SJCRH30 (cell line): ENCODE data around the gene TBC1D4. TPM values are rescaled to one million over a fixed set of nuclear protein-coding genes. Genes with fewer than 3 reads are reported as not detected.
A peak's percentile ranks its signal among the peaks of the same experiment; 100 is the strongest.
"Not testable (repeated sequence)": the region's sequence is repeated elsewhere in the genome, so short reads cannot be mapped to it uniquely, and the experiment has no call there.

Experiments used
- DNase-seq, 2 experiments: peaks; one replicate each; pipeline ENCODE4 v3.0.0-alpha.2; 2015 to 2020
- H3K27ac ChIP-seq: fragments of 250-450 bp; sonication (Bioruptor Pico); 2 replicates; pipeline ENCODE4 v1.5.1; 2020; ENCODE audit warnings: mild to moderate bottlenecking, moderate library complexity
- H3K27me3 ChIP-seq: fragments of 250-450 bp; sonication (Bioruptor Pico); 2 replicates; pipeline ENCODE4 v1.5.1; 2020; ENCODE audit warnings: mild to moderate bottlenecking, moderate library complexity
- H3K36me3 ChIP-seq: fragments of 250-450 bp; sonication (Bioruptor Pico); 2 replicates; pipeline ENCODE4 v1.5.1; 2020; ENCODE audit warnings: mild to moderate bottlenecking, moderate library complexity
- H3K4me1 ChIP-seq: fragments of 250-450 bp; sonication (Bioruptor Pico); 2 replicates; pipeline ENCODE4 v1.5.1; 2020; ENCODE audit warnings: mild to moderate bottlenecking, moderate library complexity
- H3K4me3 ChIP-seq: fragments of 250-450 bp; sonication (Bioruptor Pico); 2 replicates; pipeline ENCODE4 v1.5.1; 2020; ENCODE audit warnings: mild to moderate bottlenecking, moderate library complexity
- H3K9me3 ChIP-seq: fragments of 250-450 bp; sonication (Bioruptor Pico); replicated peaks from 2 replicates; pipeline ENCODE4 v1.5.1; 2020; ENCODE audit warnings: mild to moderate bottlenecking, moderate library complexity
- total RNA-seq: library from RNA; depleted of rRNA; stranded (reverse); fragments of >200 nt; shearing (Covaris generic); gene quantifications from 2 replicates; pipeline ENCODE4 v1.2.3, GENCODE V29; 2014

The TBC1D4 gene
- total RNA-seq, 1 experiment from 2014 or later, result 18.4 TPM

DNA sequence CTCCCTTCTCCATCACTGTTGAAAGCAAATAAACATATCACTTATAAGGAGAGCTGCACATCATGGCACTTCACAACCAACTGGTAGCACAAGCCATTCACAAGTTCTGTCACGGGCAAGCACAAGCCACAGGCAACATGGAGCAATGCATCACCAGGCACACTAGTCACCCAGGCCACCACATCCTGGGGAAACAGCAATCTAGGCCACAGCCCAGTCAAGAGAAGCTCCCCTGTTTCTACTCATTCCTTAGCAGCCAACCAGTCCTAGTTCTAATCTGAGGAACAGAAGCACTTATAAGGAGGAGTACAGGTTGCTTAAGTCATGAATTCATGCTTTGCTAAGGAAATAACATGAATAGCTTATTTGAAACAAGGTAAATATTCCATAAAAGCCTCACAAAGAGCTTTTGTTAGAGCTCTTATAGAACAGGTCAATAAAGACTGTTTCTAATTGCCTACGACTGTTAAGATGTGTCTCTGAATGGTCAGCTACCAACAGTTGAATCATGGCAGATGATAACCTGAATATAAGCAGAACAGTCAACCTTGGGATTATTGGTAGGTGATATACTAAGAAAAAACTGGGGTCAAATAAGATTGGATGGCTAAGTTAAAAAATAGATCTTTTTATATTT is 169.0 kb downstream of the TBC1D4 start:
- no peak overlapping the region for H3K27ac ChIP-seq
- no peaks in the 10 kb centered on the region for H3K27me3 ChIP-seq
- no peaks in the 10 kb centered on the region for H3K4me1 ChIP-seq
- H3K9me3 ChIP-seq, result no peaks in the 10 kb centered on the region
- no peaks in the 10 kb centered on the region for H3K36me3 ChIP-seq
- DNase-seq, result no peak
- no peak overlapping the region for H3K4me3 ChIP-seq

DNA sequence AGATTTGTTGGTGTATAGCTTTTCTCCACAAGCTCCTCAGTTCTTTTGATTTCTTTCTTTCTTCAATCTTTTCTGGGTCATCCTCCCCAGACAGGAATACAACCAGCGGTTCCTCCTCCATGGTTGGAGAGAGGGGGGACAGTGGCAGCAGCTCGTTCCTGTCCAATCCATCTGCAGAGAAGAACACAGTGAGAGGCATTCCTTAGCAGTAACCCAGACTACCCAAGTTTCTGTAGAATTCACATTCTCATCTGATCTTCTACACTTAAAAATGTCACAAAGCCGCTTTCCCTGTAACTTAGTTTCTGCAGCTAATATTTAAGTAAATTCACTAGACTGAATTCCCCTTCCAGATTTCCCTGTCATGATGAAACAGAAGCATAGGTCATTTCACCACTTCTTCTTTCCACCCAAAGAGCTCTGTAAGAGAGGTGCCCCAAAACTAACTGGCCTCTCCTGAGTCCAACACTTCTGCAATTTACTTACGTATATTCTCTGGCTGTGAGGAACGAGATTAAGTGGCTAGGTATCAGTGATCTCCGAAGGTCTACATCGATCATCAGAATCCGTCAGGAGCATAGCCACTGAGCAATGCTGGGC is 171.9 kb downstream of the TBC1D4 start:
- Histone ChIP-seq H3K27ac (no peak overlapping the region), H3K27me3 (no peaks in the 10 kb centered on the region), H3K9me3 (no peaks in the 10 kb centered on the region), H3K4me1 (no peaks in the 10 kb centered on the region), H3K36me3 (no peaks in the 10 kb centered on the region), H3K4me3 (no peak overlapping the region)
- DNase-seq, result no peak

DNA sequence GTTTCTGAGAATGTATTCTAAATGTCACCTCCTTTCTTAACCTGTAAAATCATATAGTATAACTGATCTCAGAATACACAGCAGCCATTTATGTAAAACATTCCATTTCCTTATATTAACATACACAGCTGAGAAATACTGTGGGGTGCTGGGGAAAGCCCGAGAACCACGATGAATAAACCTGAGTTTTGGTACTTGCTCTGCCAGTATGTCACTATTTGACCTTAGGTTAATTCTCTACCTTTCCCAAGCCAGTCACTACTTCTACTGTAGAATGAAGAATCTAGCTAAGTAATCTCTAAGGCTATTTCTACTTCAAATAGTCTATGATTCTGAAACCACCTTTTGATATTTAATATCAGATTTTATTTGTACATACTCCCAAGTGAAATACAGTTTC is 173.7 kb downstream of the TBC1D4 start:
- Histone ChIP-seq H3K27me3 (no peaks in the 10 kb centered on the region), H3K9me3 (no peaks in the 10 kb centered on the region; the same call in 1 of the 2 replicates), H3K27ac (no peak overlapping the region), H3K4me3 (no peak overlapping the region), H3K4me1 (no peaks in the 10 kb centered on the region), H3K36me3 (no peaks in the 10 kb centered on the region)
- DNase-seq, result no peak

DNA sequence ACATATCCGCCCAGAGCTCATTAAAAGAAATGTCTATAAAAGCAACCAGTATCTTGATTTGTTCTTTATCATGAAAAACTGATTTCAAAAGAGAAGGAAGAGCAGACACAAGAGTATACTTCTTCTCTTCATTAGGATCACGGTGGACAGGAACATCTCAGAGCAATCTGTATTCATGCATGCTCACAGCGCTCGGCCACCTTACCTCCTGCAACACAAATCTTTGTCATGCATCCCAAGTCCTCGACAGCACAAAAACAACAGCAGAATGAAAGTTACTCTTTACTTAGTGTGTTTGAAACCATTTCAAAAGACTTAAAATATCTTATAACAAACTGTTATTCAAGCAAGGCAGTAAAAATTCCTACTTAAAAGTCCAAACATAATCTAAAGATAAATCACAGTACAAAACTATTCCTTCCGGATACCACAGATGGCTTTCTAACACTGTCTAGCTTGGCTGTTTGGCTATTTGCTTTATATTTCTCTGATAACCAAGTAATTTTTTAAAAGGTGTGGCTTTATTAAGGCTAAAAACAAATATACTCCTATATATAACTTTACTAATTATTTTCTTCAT is 174.5 kb downstream of the TBC1D4 start:
- no peaks in the 10 kb centered on the region for H3K36me3 ChIP-seq
- DNase-seq, result no peak
- no peak overlapping the region for H3K27ac ChIP-seq
- no peaks in the 10 kb centered on the region; the same call in 1 of the 2 replicates for H3K9me3 ChIP-seq
- H3K27me3 ChIP-seq, result no peaks in the 10 kb centered on the region
- no peaks in the 10 kb centered on the region for H3K4me1 ChIP-seq
- no peak overlapping the region for H3K4me3 ChIP-seq

DNA sequence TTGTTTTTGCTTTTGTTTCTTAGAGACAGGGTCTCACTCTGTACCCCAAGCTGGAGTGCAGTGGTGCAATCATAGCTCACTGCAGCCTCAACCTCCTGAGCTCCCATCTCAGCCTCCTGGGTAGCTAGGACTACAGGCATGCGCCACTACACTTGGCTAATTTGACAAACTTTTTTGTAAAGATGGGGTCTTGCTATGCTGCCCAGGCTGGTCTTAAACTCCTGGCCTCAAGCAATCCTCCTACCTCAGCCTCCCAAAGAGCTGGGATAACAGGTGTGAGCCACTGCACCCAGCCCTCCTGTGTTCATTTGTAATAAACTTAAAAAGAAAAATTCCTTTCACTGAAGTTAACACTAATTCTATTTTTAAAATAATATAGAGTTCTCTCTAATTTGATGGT is 175.0 kb downstream of the TBC1D4 start:
- not testable (repeated sequence) for H3K27ac ChIP-seq, H3K27me3 ChIP-seq, H3K9me3 ChIP-seq, H3K4me1 ChIP-seq, DNase-seq, H3K36me3 ChIP-seq, H3K4me3 ChIP-seq

DNA sequence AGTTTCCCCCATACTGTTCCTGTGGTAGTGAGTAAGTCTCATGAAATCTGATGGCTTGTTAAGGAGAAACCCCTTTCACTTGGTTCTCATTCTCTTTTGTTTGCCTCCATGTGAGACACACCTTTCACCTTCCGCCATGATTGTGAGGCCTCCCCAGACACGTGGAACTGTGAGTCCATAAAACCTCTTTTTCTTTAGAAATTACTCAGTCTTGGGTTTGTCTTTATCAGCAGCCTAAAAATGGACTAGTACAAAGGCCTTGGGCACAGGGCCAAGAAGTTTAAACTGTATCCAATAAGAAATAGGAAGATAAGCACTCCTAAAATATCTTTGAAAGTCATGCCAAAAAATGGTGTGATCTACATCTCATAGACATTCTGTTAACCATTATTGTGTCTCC is 176.9 kb downstream of the TBC1D4 start:
- Histone ChIP-seq H3K9me3 (no peaks in the 10 kb centered on the region; the same call in 1 of the 2 replicates), H3K27ac (no peak overlapping the region), H3K36me3 (peaks cover 3% of the 10 kb centered on the region; the same call in 1 of the 2 replicates), H3K4me1 (no peaks in the 10 kb centered on the region; the same call in 1 of the 2 replicates), H3K4me3 (no peak overlapping the region), H3K27me3 (no peaks in the 10 kb centered on the region)
- no peak for DNase-seq

DNA sequence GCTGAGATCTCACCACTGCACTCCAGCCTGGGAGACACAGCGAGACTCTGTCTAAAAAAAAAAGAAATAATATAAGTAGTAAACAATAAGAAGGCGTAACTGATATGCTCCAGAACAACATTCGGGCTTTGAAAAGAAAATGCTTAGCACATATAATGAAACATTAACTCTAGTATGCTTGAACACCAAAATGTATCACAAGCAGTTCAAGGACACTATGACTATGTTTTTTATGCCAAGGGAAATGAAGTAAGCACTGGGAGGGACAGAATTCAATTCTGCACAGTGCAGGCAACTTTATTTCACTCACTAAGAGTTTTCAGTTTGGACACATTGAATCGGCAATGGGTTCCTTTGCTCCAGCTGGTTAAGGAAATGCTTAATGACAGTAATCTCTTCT is 178.7 kb downstream of the TBC1D4 start:
- no peak overlapping the region for H3K27ac ChIP-seq
- no peak overlapping the region for H3K4me3 ChIP-seq
- H3K4me1 ChIP-seq, result no peaks in the 10 kb centered on the region; the same call in 1 of the 2 replicates
- H3K9me3 ChIP-seq, result no peaks in the 10 kb centered on the region; the same call in 1 of the 2 replicates
- no peak for DNase-seq
- no peaks in the 10 kb centered on the region for H3K27me3 ChIP-seq
- H3K36me3 ChIP-seq, result peaks cover 3% of the 10 kb centered on the region; the same call in 1 of the 2 replicates

DNA sequence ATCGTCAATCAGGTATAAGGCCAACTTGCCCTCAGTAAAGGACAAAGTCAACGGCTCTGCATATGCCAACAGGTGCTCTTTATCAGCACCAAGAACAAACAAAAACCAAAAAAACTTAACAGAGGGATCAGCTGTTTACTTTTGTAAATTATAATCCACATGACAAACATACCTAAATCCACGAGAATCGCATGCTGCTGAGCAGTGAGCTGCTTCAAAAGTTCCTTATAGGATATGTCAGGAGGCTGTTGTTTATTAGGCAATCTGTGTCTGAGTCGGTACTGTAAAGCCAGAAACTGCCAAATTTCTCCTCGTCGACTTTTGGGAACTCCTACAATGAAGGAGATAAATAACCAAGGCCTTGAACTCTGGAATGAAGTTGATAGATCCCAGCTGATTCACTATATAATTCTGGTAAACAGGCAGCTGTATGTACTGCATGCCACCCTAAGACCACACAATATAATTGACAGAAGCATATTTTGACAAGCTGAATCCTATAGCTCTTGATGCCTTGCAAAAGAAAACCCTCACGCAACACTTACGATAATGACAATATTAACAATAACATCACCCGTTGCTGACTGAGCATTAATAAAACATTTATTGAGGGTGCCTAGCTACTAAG is 179.8 kb downstream of the TBC1D4 start:
- H3K27ac ChIP-seq, result no peak overlapping the region
- no peak for DNase-seq
- H3K4me3 ChIP-seq, result no peak overlapping the region
- no peaks in the 10 kb centered on the region for H3K27me3 ChIP-seq
- H3K9me3 ChIP-seq, result no peaks in the 10 kb centered on the region; the same call in 1 of the 2 replicates
- H3K4me1 ChIP-seq, result no peaks in the 10 kb centered on the region; the same call in 1 of the 2 replicates
- peaks cover 3% of the 10 kb centered on the region; the same call in 1 of the 2 replicates for H3K36me3 ChIP-seq

DNA sequence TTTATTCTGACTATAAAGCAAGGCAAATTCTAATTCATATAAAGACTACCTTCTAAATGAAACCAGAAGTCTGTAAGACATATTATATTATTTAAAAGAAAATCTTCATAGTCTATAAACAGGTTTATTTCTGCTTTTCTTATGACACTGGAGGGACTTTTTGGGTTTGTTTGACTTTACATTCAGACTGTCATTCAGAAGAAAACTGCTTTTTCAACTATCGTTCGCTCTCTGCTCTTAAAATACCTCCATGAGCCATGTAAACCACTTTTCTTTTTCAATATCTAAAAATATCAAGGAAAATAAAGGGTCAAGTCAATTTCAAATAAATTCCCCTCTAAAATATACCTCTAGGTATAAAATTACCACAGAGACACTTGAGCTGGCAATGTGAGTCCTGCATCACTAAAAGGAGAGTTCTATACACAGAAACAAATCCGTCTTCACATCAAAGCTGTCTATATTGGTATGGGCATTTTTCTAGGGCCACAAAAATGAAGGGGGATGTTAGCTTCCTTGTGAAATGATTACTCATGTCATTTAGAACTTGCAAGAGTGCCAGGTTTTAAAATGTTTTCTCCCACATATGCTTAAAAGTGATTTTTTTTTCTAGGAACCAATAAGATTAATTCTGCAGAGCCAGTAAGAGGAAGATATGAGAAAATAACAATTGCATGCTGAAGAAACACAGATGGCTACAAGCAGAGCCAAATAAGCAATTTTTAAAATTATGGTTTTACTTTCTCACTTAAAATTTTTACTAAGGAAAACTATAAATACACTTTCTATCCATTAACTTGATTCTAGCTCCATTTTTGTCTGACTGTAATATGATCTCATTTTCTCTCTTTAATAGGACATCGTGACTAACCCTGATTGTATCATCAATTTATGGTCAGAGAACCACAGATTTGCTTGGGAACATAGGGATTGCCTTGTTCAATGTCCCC is 181.8 kb downstream of the TBC1D4 start:
- H3K36me3 ChIP-seq, result peaks cover 3% of the 10 kb centered on the region; the same call in 1 of the 2 replicates
- no peak overlapping the region for H3K4me3 ChIP-seq
- DNase-seq, result no peak
- no peaks in the 10 kb centered on the region; the same call in 1 of the 2 replicates for H3K4me1 ChIP-seq
- no peaks in the 10 kb centered on the region; the same call in 1 of the 2 replicates for H3K9me3 ChIP-seq
- H3K27me3 ChIP-seq, result no peaks in the 10 kb centered on the region
- no peak overlapping the region for H3K27ac ChIP-seq

DNA sequence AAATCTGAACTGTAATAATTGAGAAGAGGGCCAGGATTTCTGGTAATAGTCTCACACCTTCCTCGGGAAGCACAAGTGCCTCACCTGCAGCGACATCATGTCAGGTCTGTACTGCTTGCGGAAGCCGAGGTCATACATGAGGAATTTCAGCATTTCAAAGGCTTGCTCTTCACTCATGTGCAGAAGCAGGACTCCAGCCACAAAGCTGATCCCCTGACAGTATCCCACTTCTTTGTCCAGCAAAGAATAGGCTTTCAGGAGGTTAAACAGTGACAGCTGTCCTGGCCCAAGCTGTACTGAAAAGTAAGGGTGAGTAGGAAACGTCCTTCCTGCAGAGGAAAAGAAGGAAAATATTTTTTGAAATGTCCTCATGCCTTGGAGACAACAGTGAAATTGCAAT is 182.7 kb downstream of the TBC1D4 start:
- Histone ChIP-seq H3K4me3 (no peak overlapping the region), H3K4me1 (no peaks in the 10 kb centered on the region; the same call in 1 of the 2 replicates), H3K27me3 (no peaks in the 10 kb centered on the region), H3K36me3 (peaks cover 3% of the 10 kb centered on the region; the same call in 1 of the 2 replicates), H3K9me3 (no peaks in the 10 kb centered on the region; the same call in 1 of the 2 replicates), H3K27ac (no peak overlapping the region)
- DNase-seq, result peak in 1 of 2 experiments; percentile 4

DNA sequence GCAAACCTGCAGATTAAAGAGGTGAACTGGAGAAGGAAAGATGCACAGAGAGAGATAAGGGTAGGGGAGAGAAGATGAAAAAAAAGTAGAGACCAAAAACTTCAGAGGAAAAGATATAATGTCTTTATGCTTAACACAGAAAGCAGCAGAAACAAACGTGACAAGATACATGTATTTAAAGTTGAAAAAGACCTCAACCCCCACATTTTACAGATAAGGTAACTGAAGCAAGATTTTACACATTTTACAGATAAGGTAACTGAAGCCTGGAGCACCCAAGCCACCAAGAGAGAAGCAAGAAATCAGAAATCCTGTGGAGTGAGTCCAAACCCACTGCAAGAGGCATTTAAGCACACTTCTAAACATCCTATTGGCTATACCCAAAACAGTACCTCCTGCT is 185.3 kb downstream of the TBC1D4 start:
- DNase-seq, result no peak
- Histone ChIP-seq H3K27me3 (no peaks in the 10 kb centered on the region), H3K4me1 (no peaks in the 10 kb centered on the region; the same call in 1 of the 2 replicates), H3K36me3 (peaks cover under 1% of the 10 kb centered on the region; the same call in 1 of the 2 replicates), H3K9me3 (no peaks in the 10 kb centered on the region), H3K4me3 (no peak overlapping the region), H3K27ac (no peak overlapping the region)

DNA sequence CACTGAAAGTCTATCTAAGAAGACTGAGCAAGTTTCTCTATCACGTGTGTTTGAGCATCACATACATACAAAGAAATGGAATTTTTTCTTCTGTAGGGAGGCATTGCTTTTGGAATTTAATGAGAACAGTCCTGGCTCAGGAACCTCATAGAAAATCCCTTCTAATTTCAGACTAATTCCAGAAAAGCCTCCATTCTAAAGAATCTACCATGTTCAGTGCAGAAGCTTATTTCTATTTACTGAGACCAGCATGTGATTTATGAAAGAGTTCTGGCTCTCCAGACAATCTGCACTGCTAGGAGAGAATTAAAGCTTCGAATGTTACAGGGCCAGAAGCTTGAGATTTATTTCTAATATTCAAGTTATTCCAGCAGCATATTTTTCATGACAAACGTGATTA is 186.8 kb downstream of the TBC1D4 start:
- Histone ChIP-seq H3K4me1 (no peaks in the 10 kb centered on the region), H3K9me3 (no peaks in the 10 kb centered on the region), H3K27ac (no peak overlapping the region), H3K36me3 (no peaks in the 10 kb centered on the region), H3K4me3 (no peak overlapping the region), H3K27me3 (no peaks in the 10 kb centered on the region)
- no peak for DNase-seq

DNA sequence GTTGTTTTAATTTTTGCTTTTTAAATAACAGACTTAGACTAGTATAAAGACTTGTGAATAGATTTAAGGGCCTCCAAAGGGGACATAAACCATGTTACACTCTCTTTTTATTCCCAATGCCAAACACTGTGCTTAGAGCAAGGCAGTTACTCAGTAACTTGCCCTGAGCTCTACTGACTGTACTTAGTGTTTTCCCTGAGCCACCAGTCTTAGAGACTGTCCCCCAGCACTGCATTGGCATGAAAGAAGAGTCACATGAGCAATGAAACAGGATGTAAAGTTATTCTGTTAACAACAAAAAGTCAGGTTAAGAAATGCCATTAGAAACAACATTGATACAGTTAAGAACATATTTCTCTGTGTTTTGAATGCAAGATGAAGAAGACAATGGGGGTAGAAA is 187.9 kb downstream of the TBC1D4 start:
- Histone ChIP-seq H3K4me1 (no peaks in the 10 kb centered on the region), H3K27me3 (no peaks in the 10 kb centered on the region), H3K27ac (no peak overlapping the region), H3K36me3 (no peaks in the 10 kb centered on the region), H3K9me3 (no peaks in the 10 kb centered on the region), H3K4me3 (no peak overlapping the region)
- no peak for DNase-seq

DNA sequence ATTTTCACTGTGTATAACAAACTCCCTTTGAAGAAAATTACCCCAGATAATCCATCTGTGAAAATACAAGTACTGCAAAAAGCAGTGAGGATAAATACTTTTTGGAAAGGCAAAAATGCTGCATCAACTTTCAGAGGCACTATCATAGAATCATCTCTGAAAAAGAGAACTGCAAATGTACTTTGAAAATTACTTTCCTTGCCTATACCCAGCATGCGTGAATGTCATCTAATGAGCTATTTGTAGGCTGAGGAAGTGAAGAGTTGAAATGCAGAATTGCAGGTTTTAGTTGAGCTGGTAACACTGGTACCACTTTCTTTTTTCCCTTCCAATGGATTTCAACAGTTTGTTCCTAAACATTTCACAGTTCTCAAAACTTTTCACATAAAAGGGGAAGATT is 196.7 kb downstream of the TBC1D4 start:
- no peaks in the 10 kb centered on the region for H3K4me1 ChIP-seq

More for the DNA sequence above, 196.7 kb downstream of the TBC1D4 start:
- H3K36me3 ChIP-seq, result peaks cover 3% of the 10 kb centered on the region; the same call in 1 of the 2 replicates
- H3K4me3 ChIP-seq, result no peak overlapping the region
- no peaks in the 10 kb centered on the region for H3K27me3 ChIP-seq
- H3K9me3 ChIP-seq, result no peaks in the 10 kb centered on the region
- no peak for DNase-seq
- no peak overlapping the region for H3K27ac ChIP-seq
